K562 (cell line): Measurements from ENCODE around the gene GET4. TPM values are rescaled to one million over a fixed set of nuclear protein-coding genes. Genes with fewer than 3 reads are reported as not detected.
A peak's percentile ranks its signal among the peaks of the same experiment; 100 is the strongest.

ENCODE experiments used
- ATAC-seq: fragments of 200-7000 bp; cut with Tn5 transposase; 3 replicates; pipeline ENCODE4 v1.9.1; 2020; ENCODE audit warnings: moderate library complexity
- Bru-seq: library from RNA; stranded (reverse); fragments of 400-500 nt; gene quantifications from one replicate; lab custom pipeline; 2021; lab: Mats Ljungman, UMichigan
- BruChase-seq, 2 experiments: library from RNA; stranded (reverse); fragments of 400-500 nt; gene quantifications; one replicate each; lab custom pipeline; 2021; lab: Mats Ljungman, UMichigan
- BruUV-seq: library from RNA; stranded (reverse); fragments of 400-500 nt; replicated peaks from 2 replicates; lab custom pipeline; 2021; lab: Mats Ljungman, UMichigan
- CTCF ChIA-PET: fragments of 300-600 bp; formaldehyde crosslinking; extraction: SDS; loops from one replicate; lab custom pipeline; 2021; ENCODE audit warnings: low intra/inter-chr PET ratio; lab: Yijun Ruan, JAX
- POLR2A ChIA-PET: fragments of 300-600, 350-650 bp; sonication (Branson Sonifier 250); formaldehyde crosslinking; extraction: SDS; loops from one replicate; lab custom pipeline; 2021; ENCODE audit warnings: antibody characterized with exemption, inconsistent platforms; lab: Yijun Ruan, JAX
- DNase-seq, 4 experiments: peaks; one replicate each; pipeline versions ENCODE4 v3.0.0 to v3.0.0-alpha.2; 2011 to 2018; ENCODE audit warnings: low spot score in 3 of 4, mixed read lengths in 3 of 4; ENCODE audit errors: extremely low read depth in 1 of 4
- FAIRE-seq: peaks from 2 replicates; lab custom pipeline; 2011; peaks lifted over from hg19 to GRCh38; lab: Jason Lieb, UNC
- H2AFZ ChIP-seq: 2 replicates; pipeline ENCODE4 v1.6.0; 2011; ENCODE audit warnings: low read depth, low read length, control low read depth, inconsistent platforms
- H3K27ac ChIP-seq: fragments of 200-600 bp; 3 replicates; pipeline ENCODE4 v1.8.0; 2011; ENCODE audit warnings: low read depth, mild to moderate bottlenecking, control low read depth, inconsistent platforms, low read length, moderate library complexity, mixed read lengths; ENCODE audit errors: extremely low read depth
- H3K27me3 ChIP-seq, 2 experiments: fragments of 300-600 bp in 1 of 2; 2 replicates in 1 of 2; 3 replicates in 1 of 2; pipeline versions ENCODE4 v1.6.0 to v1.8.0; 2011; ENCODE audit warnings: inconsistent platforms in 2 of 2, low read length in 2 of 2, mild to moderate bottlenecking in 1 of 2, mixed read lengths in 1 of 2, moderate library complexity in 1 of 2; ENCODE audit not compliant: control insufficient read depth in 2 of 2, insufficient read depth in 2 of 2
- H3K36me3 ChIP-seq: fragments of 300-600 bp; 3 replicates; pipeline ENCODE4 v1.8.0; 2011; ENCODE audit warnings: mild to moderate bottlenecking, low read length, inconsistent platforms; ENCODE audit not compliant: control insufficient read depth, insufficient read depth
- H3K4me1 ChIP-seq, 2 experiments: fragments of 200-600 bp in 1 of 2; replicated peaks in 1 of 2; 2 replicates in 1 of 2; 3 replicates in 1 of 2; pipeline versions ENCODE4 v1.5.1 to v1.8.0; 2011; ENCODE audit warnings: inconsistent platforms in 2 of 2, low read length in 2 of 2, mild to moderate bottlenecking in 1 of 2, mixed read lengths in 1 of 2, moderate library complexity in 1 of 2; ENCODE audit not compliant: control insufficient read depth in 2 of 2, insufficient read depth in 2 of 2
- H3K4me2 ChIP-seq: 2 replicates; pipeline ENCODE4 v1.6.1; 2011; ENCODE audit warnings: low read length, control low read depth, inconsistent platforms, mixed read lengths; ENCODE audit not compliant: insufficient read depth
- H3K4me3 ChIP-seq: fragments of 200-600 bp; sonication (generic), shearing (Covaris generic); 2 replicates; pipeline ENCODE4 v1.5.1; 2016; ENCODE audit warnings: control low read depth, inconsistent platforms
- H3K79me2 ChIP-seq: fragments of 200-600 bp; 3 replicates; pipeline ENCODE4 v1.8.0; 2011; ENCODE audit warnings: low read length, inconsistent platforms; ENCODE audit not compliant: control insufficient read depth, insufficient read depth
- H3K9ac ChIP-seq, 2 experiments: 2 replicates each; pipeline versions ENCODE4 v1.6.0 to v1.6.1; 2011; ENCODE audit warnings: low read depth in 2 of 2, low read length in 2 of 2, control low read depth in 1 of 2, inconsistent platforms in 1 of 2, mild to moderate bottlenecking in 1 of 2, mixed read lengths in 1 of 2; ENCODE audit not compliant: insufficient read depth in 1 of 2
- H3K9me1 ChIP-seq: one replicate; pipeline ENCODE4 v1.6.0; 2011; ENCODE audit warnings: inconsistent platforms, mild to moderate bottlenecking, low read length, moderate library complexity; ENCODE audit not compliant: control insufficient read depth, insufficient read depth
- H3K9me3 ChIP-seq: replicated peaks from 2 replicates; pipeline ENCODE4 v1.5.1; 2011; ENCODE audit warnings: low read depth, low read length, inconsistent platforms; ENCODE audit not compliant: control insufficient read depth, insufficient read depth
- H4K20me1 ChIP-seq: replicated peaks from 2 replicates; pipeline ENCODE4 v1.6.1; 2011; ENCODE audit warnings: low read length, inconsistent platforms, mixed read lengths; ENCODE audit not compliant: control insufficient read depth, insufficient read depth
- WGBS: fragments of 100-300 bp; shearing (Covaris generic); methylation state at CpG from one replicate; pipeline ENCODE4 v1.1.6; 2016; ENCODE audit warnings: low coverage, mixed read lengths; ENCODE audit not compliant: insufficient coverage; ENCODE audit errors: missing lambda C conversion rate; 5-methylcytosine and 5-hydroxymethylcytosine counted together
- in situ Hi-C: fragments of 300-500 bp; cut with MboI; formaldehyde crosslinking; loops from 4 replicates; pipeline ENCODE4 v1.15.0; 2018; ENCODE audit warnings: inconsistent platforms, mixed read lengths
- intact Hi-C: fragments of 100-400 bp; cut with micrococcal nuclease; formaldehyde crosslinking; loops from 2 replicates; pipeline ENCODE4 v1.14.2; 2022
- long read RNA-seq, 3 experiments: library from polyadenylated mRNA in 2 of 3; library from RNA in 1 of 3; unstranded in 2 of 3; stranded (forward) in 1 of 3; transcript quantifications; one replicate each; pipeline ENCODE4 v2.0.0, GENCODE V29; 2019 to 2022
- polyA minus RNA-seq, 3 experiments: library from RNA; depleted of rRNA, polyadenylated mRNA; stranded (reverse); fragments of >200 nt; gene quantifications; 2 replicates each; pipeline ENCODE4 v1.2.3, GENCODE V29; 2011
- polyA plus RNA-seq, 8 experiments: library from polyadenylated mRNA; depleted of rRNA in 4 of 8; stranded (reverse) in 5 of 8; unstranded in 3 of 8; fragments of >200 nt; fragmentation: Nextera tagmentation in 2 of 8; fragmentation: Illumina TruSeq in 1 of 8; extraction: Ambion mirVana in 2 of 8; extraction: Trizol in 1 of 8; gene quantifications; 2 replicates each; pipeline versions ENCODE4 v1.2.1 to v1.2.3, GENCODE V29; 2011 to 2014; ENCODE audit warnings: inconsistent platforms in 1 of 8, missing spikeins in 1 of 8
- total RNA-seq, 7 experiments: library from RNA; depleted of rRNA in 6 of 7; stranded (reverse); fragments of >200 nt in 6 of 7; fragmentation: Illumina TruSeq in 2 of 7; extraction: Trizol in 2 of 7; gene quantifications; 2 replicates each; pipeline versions ENCODE4 v1.2.1 to v1.2.3, GENCODE V29; 2011 to 2021; ENCODE audit warnings: low replicate concordance in 1 of 7
- TF ChIP-seq, protein P1 (sequence below): fragments of 450-650 bp; IDR thresholded peaks from 2 replicates; pipeline ENCODE4 v1.6.1; 2016; ENCODE audit warnings: mild to moderate bottlenecking, moderate library complexity

GET4 gene
- 48.4 and 118 TPM in 2 replicates for total RNA-seq (2011; cell fraction: chromatin; rRNA removed; ENCODE audit: low replicate concordance)
- 96.6 and 125 TPM in 2 replicates for total RNA-seq (2011; cell fraction: nucleolus; rRNA removed)
- 56.0 and 71.4 TPM in 2 replicates for total RNA-seq (2011; cell fraction: nucleoplasm; rRNA removed)
- total RNA-seq (2014; rRNA removed) (111 and 135 TPM in 2 replicates), total RNA-seq (2014; rRNA removed; fragmentation: Illumina TruSeq; extraction: Trizol) (13.0 and 15.7 TPM in 2 replicates), total RNA-seq (2015; rRNA removed; fragmentation: Illumina TruSeq; extraction: Trizol) (37.9 and 40.4 TPM in 2 replicates), total RNA-seq (2021) (83.3 and 89.9 TPM in 2 replicates), polyA plus RNA-seq (2011; rRNA removed) (45.0 and 45.4 TPM in 2 replicates), polyA plus RNA-seq (2014; fragmentation: Illumina TruSeq; extraction: Trizol) (33.2 and 48.4 TPM in 2 replicates), polyA plus RNA-seq (2014; fragmentation: Nextera tagmentation; extraction: Ambion mirVana) (1 to 10 TPM in 1 of 2 experiments, under 1 TPM in 1; 0.99 to 2.0 TPM), polyA plus RNA-seq (2014; rRNA removed) (122 and 151 TPM in 2 replicates), polyA minus RNA-seq (2011; rRNA and poly(A)+ RNA removed) (8.6 and 13.3 TPM in 2 replicates), Bru-seq, nascent RNA (percentile 79 among the genes with signal in this experiment), BruChase-seq, experiment 1, labeled RNA remaining after a 2-hour chase (percentile 84 among the genes with signal in this experiment), BruChase-seq, experiment 2, labeled RNA remaining after a 6-hour chase (percentile 88 among the genes with signal in this experiment)
- polyA plus RNA-seq (2011; cell fraction: cytosol; rRNA removed), result 69.2 and 135 TPM in 2 replicates
- polyA plus RNA-seq (2011; cell fraction: nucleus; rRNA removed), result 114 and 189 TPM in 2 replicates
- 53.9 and 82.1 TPM in 2 replicates for polyA plus RNA-seq (2012)
- polyA minus RNA-seq (2011; cell fraction: cytosol; rRNA and poly(A)+ RNA removed), result 24.0 and 28.9 TPM in 2 replicates
- polyA minus RNA-seq (2011; cell fraction: nucleus; rRNA and poly(A)+ RNA removed), result 24.9 and 29.6 TPM in 2 replicates
- long read RNA-seq, experiment 1, full-length matches to known transcripts, result 396 of 583 reads
- long read RNA-seq, experiment 1, partial matches to known transcripts, result 80 of 583 reads
- long read RNA-seq, experiment 1, other reads (novel, unspliced or antisense), result 107 of 583 reads
- long read RNA-seq, experiment 2, transcript GET4-201 (9 exons, 2,090 nt), result major isoform, 110 of 138 reads
- long read RNA-seq, experiment 2, partial matches to known transcripts, result 17 of 138 reads
- long read RNA-seq, experiment 2, other reads (novel, unspliced or antisense), result 11 of 138 reads
- long read RNA-seq, experiment 3, transcript GET4-201 (9 exons, 2,090 nt), result major isoform, 212 of 233 reads
- long read RNA-seq, experiment 3, partial matches to known transcripts, result 2 of 233 reads
- long read RNA-seq, experiment 3, other reads (novel, unspliced or antisense), result 19 of 233 reads

GRCh38 chr7:876077-876971, at the start of gene GET4:
Gene GET4 (plus strand): TSS chr7:876554. CDS start chr7:876646, 92 bp downstream.
- Histone ChIP-seq H3K36me3 (peaks cover 62% of the 10 kb centered on the region), H4K20me1 (peaks cover 20% of the 10 kb centered on the region), H2AFZ (peak within 1 kb of the TSS; percentile 85), H3K4me2 (peak within 1 kb of the TSS; percentile 94), H3K4me3 (peak within 1 kb of the TSS; percentile 92), H3K27ac (peak within 1 kb of the TSS; percentile 93), H3K4me1 (peaks cover 34 to 36% of the 10 kb centered on the region in 2 experiments), H3K9me1 (no peaks in the 10 kb centered on the region), H3K79me2 (peaks cover 53% of the 10 kb centered on the region), H3K27me3 (no peaks in the 10 kb centered on the region), H3K9me3 (peaks cover 2% of the 10 kb centered on the region; the same call in 1 of the 2 replicates), H3K9ac (peak within 1 kb of the TSS; percentile 88 to 94)
- POLR2A ChIA-PET, result interaction anchor here (1.0 kb wide), 3 partner anchors 8 to 25 kb away, joined by 3 to 5 read pairs (median 4); no protein-coding TSS in a partner anchor
- in situ Hi-C loops (no loop called here), intact Hi-C loops (no loop called here)
- DNase-seq (peak; percentile 87 to 92 (median 90)), FAIRE-seq (peak; percentile 75), ATAC-seq (peak; percentile 85)
- CTCF ChIA-PET, result interaction anchor here (0.6 to 1.0 kb wide), 2 partner anchors 60 to 679 kb away, joined by 3 to 7 read pairs; no protein-coding TSS in a partner anchor
- no TSS peak for BruUV-seq
- under 1% methylated on average over 42 of the region's 129 CpGs for WGBS
- TF ChIP-seq, protein P1, sequence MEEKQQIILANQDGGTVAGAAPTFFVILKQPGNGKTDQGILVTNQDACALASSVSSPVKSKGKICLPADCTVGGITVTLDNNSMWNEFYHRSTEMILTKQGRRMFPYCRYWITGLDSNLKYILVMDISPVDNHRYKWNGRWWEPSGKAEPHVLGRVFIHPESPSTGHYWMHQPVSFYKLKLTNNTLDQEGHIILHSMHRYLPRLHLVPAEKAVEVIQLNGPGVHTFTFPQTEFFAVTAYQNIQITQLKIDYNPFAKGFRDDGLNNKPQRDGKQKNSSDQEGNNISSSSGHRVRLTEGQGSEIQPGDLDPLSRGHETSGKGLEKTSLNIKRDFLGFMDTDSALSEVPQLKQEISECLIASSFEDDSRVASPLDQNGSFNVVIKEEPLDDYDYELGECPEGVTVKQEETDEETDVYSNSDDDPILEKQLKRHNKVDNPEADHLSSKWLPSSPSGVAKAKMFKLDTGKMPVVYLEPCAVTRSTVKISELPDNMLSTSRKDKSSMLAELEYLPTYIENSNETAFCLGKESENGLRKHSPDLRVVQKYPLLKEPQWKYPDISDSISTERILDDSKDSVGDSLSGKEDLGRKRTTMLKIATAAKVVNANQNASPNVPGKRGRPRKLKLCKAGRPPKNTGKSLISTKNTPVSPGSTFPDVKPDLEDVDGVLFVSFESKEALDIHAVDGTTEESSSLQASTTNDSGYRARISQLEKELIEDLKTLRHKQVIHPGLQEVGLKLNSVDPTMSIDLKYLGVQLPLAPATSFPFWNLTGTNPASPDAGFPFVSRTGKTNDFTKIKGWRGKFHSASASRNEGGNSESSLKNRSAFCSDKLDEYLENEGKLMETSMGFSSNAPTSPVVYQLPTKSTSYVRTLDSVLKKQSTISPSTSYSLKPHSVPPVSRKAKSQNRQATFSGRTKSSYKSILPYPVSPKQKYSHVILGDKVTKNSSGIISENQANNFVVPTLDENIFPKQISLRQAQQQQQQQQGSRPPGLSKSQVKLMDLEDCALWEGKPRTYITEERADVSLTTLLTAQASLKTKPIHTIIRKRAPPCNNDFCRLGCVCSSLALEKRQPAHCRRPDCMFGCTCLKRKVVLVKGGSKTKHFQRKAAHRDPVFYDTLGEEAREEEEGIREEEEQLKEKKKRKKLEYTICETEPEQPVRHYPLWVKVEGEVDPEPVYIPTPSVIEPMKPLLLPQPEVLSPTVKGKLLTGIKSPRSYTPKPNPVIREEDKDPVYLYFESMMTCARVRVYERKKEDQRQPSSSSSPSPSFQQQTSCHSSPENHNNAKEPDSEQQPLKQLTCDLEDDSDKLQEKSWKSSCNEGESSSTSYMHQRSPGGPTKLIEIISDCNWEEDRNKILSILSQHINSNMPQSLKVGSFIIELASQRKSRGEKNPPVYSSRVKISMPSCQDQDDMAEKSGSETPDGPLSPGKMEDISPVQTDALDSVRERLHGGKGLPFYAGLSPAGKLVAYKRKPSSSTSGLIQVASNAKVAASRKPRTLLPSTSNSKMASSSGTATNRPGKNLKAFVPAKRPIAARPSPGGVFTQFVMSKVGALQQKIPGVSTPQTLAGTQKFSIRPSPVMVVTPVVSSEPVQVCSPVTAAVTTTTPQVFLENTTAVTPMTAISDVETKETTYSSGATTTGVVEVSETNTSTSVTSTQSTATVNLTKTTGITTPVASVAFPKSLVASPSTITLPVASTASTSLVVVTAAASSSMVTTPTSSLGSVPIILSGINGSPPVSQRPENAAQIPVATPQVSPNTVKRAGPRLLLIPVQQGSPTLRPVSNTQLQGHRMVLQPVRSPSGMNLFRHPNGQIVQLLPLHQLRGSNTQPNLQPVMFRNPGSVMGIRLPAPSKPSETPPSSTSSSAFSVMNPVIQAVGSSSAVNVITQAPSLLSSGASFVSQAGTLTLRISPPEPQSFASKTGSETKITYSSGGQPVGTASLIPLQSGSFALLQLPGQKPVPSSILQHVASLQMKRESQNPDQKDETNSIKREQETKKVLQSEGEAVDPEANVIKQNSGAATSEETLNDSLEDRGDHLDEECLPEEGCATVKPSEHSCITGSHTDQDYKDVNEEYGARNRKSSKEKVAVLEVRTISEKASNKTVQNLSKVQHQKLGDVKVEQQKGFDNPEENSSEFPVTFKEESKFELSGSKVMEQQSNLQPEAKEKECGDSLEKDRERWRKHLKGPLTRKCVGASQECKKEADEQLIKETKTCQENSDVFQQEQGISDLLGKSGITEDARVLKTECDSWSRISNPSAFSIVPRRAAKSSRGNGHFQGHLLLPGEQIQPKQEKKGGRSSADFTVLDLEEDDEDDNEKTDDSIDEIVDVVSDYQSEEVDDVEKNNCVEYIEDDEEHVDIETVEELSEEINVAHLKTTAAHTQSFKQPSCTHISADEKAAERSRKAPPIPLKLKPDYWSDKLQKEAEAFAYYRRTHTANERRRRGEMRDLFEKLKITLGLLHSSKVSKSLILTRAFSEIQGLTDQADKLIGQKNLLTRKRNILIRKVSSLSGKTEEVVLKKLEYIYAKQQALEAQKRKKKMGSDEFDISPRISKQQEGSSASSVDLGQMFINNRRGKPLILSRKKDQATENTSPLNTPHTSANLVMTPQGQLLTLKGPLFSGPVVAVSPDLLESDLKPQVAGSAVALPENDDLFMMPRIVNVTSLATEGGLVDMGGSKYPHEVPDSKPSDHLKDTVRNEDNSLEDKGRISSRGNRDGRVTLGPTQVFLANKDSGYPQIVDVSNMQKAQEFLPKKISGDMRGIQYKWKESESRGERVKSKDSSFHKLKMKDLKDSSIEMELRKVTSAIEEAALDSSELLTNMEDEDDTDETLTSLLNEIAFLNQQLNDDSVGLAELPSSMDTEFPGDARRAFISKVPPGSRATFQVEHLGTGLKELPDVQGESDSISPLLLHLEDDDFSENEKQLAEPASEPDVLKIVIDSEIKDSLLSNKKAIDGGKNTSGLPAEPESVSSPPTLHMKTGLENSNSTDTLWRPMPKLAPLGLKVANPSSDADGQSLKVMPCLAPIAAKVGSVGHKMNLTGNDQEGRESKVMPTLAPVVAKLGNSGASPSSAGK, result peak; percentile 93
